ES-I3 (cell line): ENCODE measurements around the gene ZBTB24.

ENCODE experiments used
- H3K36me3 ChIP-seq: 2 replicates; pipeline ENCODE4 v1.6.1; 2013; ENCODE audit warnings: mild to moderate bottlenecking, low read length, control low read depth, moderate library complexity; ENCODE audit not compliant: insufficient read depth
- H3K4me1 ChIP-seq: 2 replicates; pipeline ENCODE4 v1.6.1; 2013; ENCODE audit warnings: mild to moderate bottlenecking, control low read depth, low read length; ENCODE audit not compliant: insufficient read depth
- H3K9ac ChIP-seq: 2 replicates; pipeline ENCODE4 v1.6.1; 2013; ENCODE audit warnings: low read depth, mild to moderate bottlenecking, low read length, moderate library complexity
- H3K9me3 ChIP-seq: 2 replicates; pipeline ENCODE4 v1.6.1; 2013; ENCODE audit warnings: mild to moderate bottlenecking, low read length, moderate library complexity; ENCODE audit not compliant: control insufficient read depth, insufficient read depth

ZBTB24 gene

GRCh38 chr6:109417646-109418045, 65.4 kb downstream of the ZBTB24 start:
- Histone ChIP-seq H3K9ac (no peak overlapping the region), H3K9me3 (no peaks in the 10 kb centered on the region), H3K36me3 (no peaks in the 10 kb centered on the region), H3K4me1 (no peaks in the 10 kb centered on the region)
